ENCODE data around the gene GRAMD2B.

The GRAMD2B gene

GRCh38 chr5:126422994-126423788 lies at the start of gene GRAMD2B (continued):
- TF ChIP-seq ZNF677 (tag by site-specific recombination; IDR thresholded peaks at IDR 0.05): no peak
- no peak for TF ChIP-seq ZNF514 (tag by site-specific recombination; IDR thresholded peaks at IDR 0.05)
- no peak for TF ChIP-seq ZNF704 (tag by site-specific recombination; IDR thresholded peaks at IDR 0.05)
- no peak for TF ChIP-seq ZNF155 (tag by site-specific recombination; IDR thresholded peaks at IDR 0.05)
- TF ChIP-seq ZNF280D (tag by site-specific recombination; IDR thresholded peaks at IDR 0.05): no peak
- TF ChIP-seq ZBTB21 (tag by site-specific recombination; IDR thresholded peaks at IDR 0.05): no peak
- no peak for TF ChIP-seq ZNF639 (tag by site-specific recombination; IDR thresholded peaks at IDR 0.05)
- no peak for TF ChIP-seq ZNF280C (tag by site-specific recombination; IDR thresholded peaks at IDR 0.05)
- TF ChIP-seq ZNF580 (tag by site-specific recombination; IDR thresholded peaks at IDR 0.05): no peak
- TF ChIP-seq KLF8 (tag by site-specific recombination; IDR thresholded peaks at IDR 0.05): peak; percentile 53; the same call in 1 of the 2 replicates
- TF ChIP-seq ZBTB8A (tag by site-specific recombination; IDR thresholded peaks at IDR 0.05): peak; percentile 55; the same call in 1 of the 2 replicates
- no peak for TF ChIP-seq ZNF37A (tag by site-specific recombination; IDR thresholded peaks at IDR 0.05)
- peak; percentile 75 for TF ChIP-seq ZNF335 (tag by site-specific recombination; conservative IDR thresholded peaks at IDR 0.05)
- TF ChIP-seq ZNF473 (tag by site-specific recombination; IDR thresholded peaks at IDR 0.05): no peak
- no peak for TF ChIP-seq ZNF664 (tag by site-specific recombination; IDR thresholded peaks at IDR 0.05)
- no peak for TF ChIP-seq ZNF248 (tag by site-specific recombination; IDR thresholded peaks at IDR 0.05)
- no peak for TF ChIP-seq ZSCAN5A (tag by site-specific recombination; IDR thresholded peaks at IDR 0.05)
- no peak for TF ChIP-seq ZNF792 (tag by site-specific recombination; IDR thresholded peaks at IDR 0.05)
- no peak for TF ChIP-seq ZBTB49 (tag by site-specific recombination; IDR thresholded peaks at IDR 0.05; ENCODE audit: low read depth)
- TF ChIP-seq ZNF707 (tag by site-specific recombination; IDR thresholded peaks at IDR 0.05): no peak
- peak; percentile 95 for TF ChIP-seq ZNF777 (tag by site-specific recombination; IDR thresholded peaks at IDR 0.05; ENCODE audit: borderline replicate concordance)
- TF ChIP-seq REPIN1 (tag by site-specific recombination; IDR thresholded peaks at IDR 0.05; ENCODE audit: low read depth): no peak
- peak; percentile 59; the same call in 1 of the 2 replicates for TF ChIP-seq ZNF2 (tag by site-specific recombination; IDR thresholded peaks at IDR 0.05)
- TF ChIP-seq ZNF76 (tag by site-specific recombination; IDR thresholded peaks at IDR 0.05; ENCODE audit: borderline replicate concordance, low read depth): peak; percentile 24; the same call in 1 of the 2 replicates
- no peak for TF ChIP-seq ZNF654 (tag by site-specific recombination; IDR thresholded peaks at IDR 0.05; ENCODE audit: low read depth)
- TF ChIP-seq ZNF239 (tag by site-specific recombination; IDR thresholded peaks at IDR 0.05): no peak
- no peak for TF ChIP-seq ZNF776 (tag by site-specific recombination; IDR thresholded peaks at IDR 0.05; ENCODE audit: borderline replicate concordance)
- TF ChIP-seq ZNF791 (tag by site-specific recombination; IDR thresholded peaks at IDR 0.05): no peak

Data from HEK293 (cell line).